NCI-H69 (cell line): ENCODE measurements around the gene FAM222B.
A peak's percentile ranks its signal among the peaks of the same experiment; 100 is the strongest.
"Not testable (repeated sequence)": the region's sequence is repeated elsewhere in the genome, so short reads cannot be mapped to it uniquely, and the experiment has no call there.

ENCODE experiments used
- DNase-seq: peaks from one replicate; lab custom pipeline; 2025; lab: John Stamatoyannopoulos, UW

The FAM222B gene

GRCh38 chr17:28842282-28843012, at the start of gene FAM222B:
TSS of gene FAM222B (minus strand) at chr17:28842790. CDS start at chr17:28766667, 76,123 bp downstream.
- peak; percentile 96 for DNase-seq

GRCh38 chr17:28892024-28892423, 49.4 kb upstream of the FAM222B start:
- DNase-seq: no peak

GRCh38 chr17:28891201-28891600, 48.6 kb upstream of the FAM222B start:
- no peak for DNase-seq

GRCh38 chr17:28889996-28890395, 47.4 kb upstream of the FAM222B start:
- DNase-seq: no peak

- DNase-seq: no peak
Observed at GRCh38 chr17:28888832-28889231, 46.2 kb upstream of the FAM222B start.

- no peak for DNase-seq
Observed at GRCh38 chr17:28887871-28888471, 45.4 kb upstream of the FAM222B start.

GRCh38 chr17:28885951-28886350, 43.4 kb upstream of the FAM222B start:
- DNase-seq: no peak

GRCh38 chr17:28885363-28885762, 42.8 kb upstream of the FAM222B start:
- no peak for DNase-seq

- no peak for DNase-seq
Observed at GRCh38 chr17:28883967-28884702, 41.5 kb upstream of the FAM222B start.

GRCh38 chr17:28882154-28882895, 39.7 kb upstream of the FAM222B start:
- no peak for DNase-seq

GRCh38 chr17:28881533-28882056, 39.0 kb upstream of the FAM222B start:
- DNase-seq: no peak

GRCh38 chr17:28880572-28880945, 38.0 kb upstream of the FAM222B start:
- DNase-seq: no peak

GRCh38 chr17:28879886-28880571, 37.4 kb upstream of the FAM222B start:
- no peak for DNase-seq

GRCh38 chr17:28878981-28879380, 36.4 kb upstream of the FAM222B start:
- peak; percentile 82 for DNase-seq

GRCh38 chr17:28878158-28878910, 35.7 kb upstream of the FAM222B start:
- DNase-seq: no peak

- not testable (repeated sequence) for DNase-seq
Observed at GRCh38 chr17:28877150-28877711, 34.6 kb upstream of the FAM222B start.

- no peak for DNase-seq
Observed at GRCh38 chr17:28875848-28876550, 33.4 kb upstream of the FAM222B start.

- no peak for DNase-seq
Observed at GRCh38 chr17:28874750-28875149, 32.2 kb upstream of the FAM222B start.

- DNase-seq: no peak
Observed at GRCh38 chr17:28873839-28874238, 31.2 kb upstream of the FAM222B start.
